ENCODE measurements around the gene KMT5B. TPM values are rescaled to one million over a fixed set of nuclear protein-coding genes. Genes with fewer than 3 reads are reported as not detected.

KMT5B gene
- total RNA-seq, 1 experiment from 2014 or later: 43.8 TPM

DNA sequence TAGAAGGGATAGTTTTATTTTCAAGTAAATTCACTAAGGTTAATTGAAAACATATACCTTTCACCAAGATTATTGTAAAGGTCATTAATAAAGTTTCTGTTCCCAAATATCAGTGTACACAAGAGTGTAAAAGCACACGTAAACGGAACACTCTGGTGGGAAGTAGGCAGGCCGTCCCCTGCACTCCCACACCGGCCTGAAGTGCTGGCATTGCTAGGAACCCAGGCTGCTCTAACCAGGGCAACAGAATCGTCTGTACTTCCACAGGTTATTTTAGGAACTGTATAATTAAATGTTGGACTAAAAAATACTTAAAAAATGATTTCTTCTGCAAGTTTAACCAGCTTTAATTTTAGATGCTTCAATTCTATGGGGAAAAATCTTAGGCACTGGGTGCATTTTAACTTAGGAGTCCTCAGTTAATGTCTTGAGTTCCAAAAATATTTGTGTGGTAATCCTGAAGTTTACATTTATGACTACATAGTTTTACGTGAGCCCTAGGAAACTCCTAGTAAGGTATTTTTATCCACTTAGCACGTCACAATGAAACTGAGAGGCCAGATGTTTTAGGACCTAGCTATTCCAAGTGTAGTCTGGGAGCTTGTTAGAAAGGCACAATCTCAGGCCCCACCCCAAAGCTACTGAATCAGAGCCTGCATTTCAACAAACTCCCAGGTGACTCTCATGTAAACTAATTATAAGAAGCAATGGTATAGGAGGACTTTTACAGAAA lies 31.2 kb downstream of the KMT5B start:
- peaks cover 40% of the 10 kb centered on the region for H3K36me3 Mint-ChIP-seq
- DNase-seq (ENCODE audit: low spot score) (no peak), ATAC-seq (no peak)
- TF ChIP-seq ATF6 (CRISPR knock-in tag; IDR thresholded peaks at IDR 0.05): no peak
- TF ChIP-seq JUN (CRISPR knock-in tag; IDR thresholded peaks at IDR 0.05): no peak
- TF ChIP-seq NR2C2 (CRISPR knock-in tag; IDR thresholded peaks at IDR 0.05): no peak
- TF ChIP-seq ZNF281 (CRISPR knock-in tag; IDR thresholded peaks at IDR 0.05): no peak
- TF ChIP-seq SOX15 (CRISPR knock-in tag; IDR thresholded peaks at IDR 0.05): no peak
- TF ChIP-seq SMAD3 (CRISPR knock-in tag; IDR thresholded peaks at IDR 0.05; ENCODE audit: borderline replicate concordance): no peak
- no peak for TF ChIP-seq IRF2 (CRISPR knock-in tag; IDR thresholded peaks at IDR 0.05; ENCODE audit: borderline replicate concordance, low read depth)
- TF ChIP-seq TCF7 (CRISPR knock-in tag; IDR thresholded peaks at IDR 0.05; ENCODE audit: low read depth): no peak
- POLR2A ChIA-PET: interaction anchor here (0.6 kb wide), 1 partner anchor 73 kb away, joined by 3 read pairs; no protein-coding TSS in a partner anchor
- no peak overlapping the region for H3K4me3 Mint-ChIP-seq
- peaks cover 29% of the 10 kb centered on the region for H3K4me1 Mint-ChIP-seq
- no peaks in the 10 kb centered on the region for H3K9me3 Mint-ChIP-seq
- no peak overlapping the region for H3K27ac Mint-ChIP-seq
- H3K27me3 Mint-ChIP-seq (ENCODE audit: low read depth): no peaks in the 10 kb centered on the region
- CTCF ChIA-PET: interaction anchor here (0.7 kb wide), 1 partner anchor 90 kb away, joined by 3 read pairs; no protein-coding TSS in a partner anchor

- no peaks in the 10 kb centered on the region for H3K9me3 Mint-ChIP-seq
- H3K36me3 Mint-ChIP-seq: peaks cover 37% of the 10 kb centered on the region
- peak overlapping the region; percentile 64 for H3K27ac Mint-ChIP-seq
- POLR2A ChIA-PET: no interaction called here
- H3K4me1 Mint-ChIP-seq: peaks cover 15% of the 10 kb centered on the region
- H3K27me3 Mint-ChIP-seq (ENCODE audit: low read depth): no peaks in the 10 kb centered on the region
- ATAC-seq (no peak), DNase-seq (ENCODE audit: low spot score) (no peak)
- no peak overlapping the region for H3K4me3 Mint-ChIP-seq
- CTCF ChIA-PET: interaction anchor here (0.5 to 1.6 kb wide), 6 partner anchors 24 to 119 kb away, joined by 3 to 7 read pairs (median 4); no protein-coding TSS in a partner anchor
- TF ChIP-seq MYBL2 (CRISPR knock-in tag; IDR thresholded peaks at IDR 0.05): no peak
- no peak for TF ChIP-seq ETV6 (CRISPR knock-in tag; IDR thresholded peaks at IDR 0.05)
- no peak for TF ChIP-seq CREB1 (CRISPR knock-in tag; IDR thresholded peaks at IDR 0.05)
- no peak for TF ChIP-seq ZNF263 (CRISPR knock-in tag; IDR thresholded peaks at IDR 0.05; ENCODE audit: low read depth)
- TF ChIP-seq USF2 (CRISPR knock-in tag; IDR thresholded peaks at IDR 0.05): no peak
- TF ChIP-seq ERG (CRISPR knock-in tag; IDR thresholded peaks at IDR 0.05): no peak
- TF ChIP-seq FOXP1 (CRISPR knock-in tag; IDR thresholded peaks at IDR 0.05; ENCODE audit: borderline replicate concordance): no peak
- no peak for TF ChIP-seq ATF6 (CRISPR knock-in tag; IDR thresholded peaks at IDR 0.05)
- TF ChIP-seq, protein P1, sequence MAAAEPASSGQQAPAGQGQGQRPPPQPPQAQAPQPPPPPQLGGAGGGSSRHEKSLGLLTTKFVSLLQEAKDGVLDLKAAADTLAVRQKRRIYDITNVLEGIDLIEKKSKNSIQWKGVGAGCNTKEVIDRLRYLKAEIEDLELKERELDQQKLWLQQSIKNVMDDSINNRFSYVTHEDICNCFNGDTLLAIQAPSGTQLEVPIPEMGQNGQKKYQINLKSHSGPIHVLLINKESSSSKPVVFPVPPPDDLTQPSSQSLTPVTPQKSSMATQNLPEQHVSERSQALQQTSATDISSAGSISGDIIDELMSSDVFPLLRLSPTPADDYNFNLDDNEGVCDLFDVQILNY (CRISPR knock-in tag; IDR thresholded peaks at IDR 0.05): no peak
- no peak for TF ChIP-seq ZNF396 (CRISPR knock-in tag; IDR thresholded peaks at IDR 0.05; ENCODE audit: borderline replicate concordance)
- TF ChIP-seq, protein P2, sequence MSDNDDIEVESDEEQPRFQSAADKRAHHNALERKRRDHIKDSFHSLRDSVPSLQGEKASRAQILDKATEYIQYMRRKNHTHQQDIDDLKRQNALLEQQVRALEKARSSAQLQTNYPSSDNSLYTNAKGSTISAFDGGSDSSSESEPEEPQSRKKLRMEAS (CRISPR knock-in tag; IDR thresholded peaks at IDR 0.05): no peak
- TF ChIP-seq ZSCAN18 (CRISPR knock-in tag; IDR thresholded peaks at IDR 0.05): no peak
- TF ChIP-seq ZNF232 (CRISPR knock-in tag; IDR thresholded peaks at IDR 0.05): no peak
Observed at GRCh38 chr11:68179847-68180246, 33.2 kb downstream of the KMT5B start.
